Osteocyte (in vitro differentiated cells): ENCODE results near the gene SMAD9. TPM values are rescaled to one million over a fixed set of nuclear protein-coding genes. Genes with fewer than 3 reads are reported as not detected.

ENCODE experiments used
- DNase-seq: peaks from one replicate; pipeline ENCODE4 v3.0.0; 2021; ENCODE audit warnings: mixed read lengths; ENCODE audit not compliant: unreplicated experiment; ENCODE audit errors: extremely low spot score
- H3K27ac Mint-ChIP-seq: one replicate; pipeline ENCODE4 v1.8.0; 2021; ENCODE audit warnings: mild to moderate bottlenecking, mixed read lengths; ENCODE audit not compliant: unreplicated experiment
- H3K27me3 Mint-ChIP-seq: one replicate; pipeline ENCODE4 v1.8.0; 2021; ENCODE audit warnings: mixed read lengths; ENCODE audit not compliant: unreplicated experiment
- H3K36me3 Mint-ChIP-seq: one replicate; pipeline ENCODE4 v1.8.0; 2021; ENCODE audit warnings: mixed read lengths; ENCODE audit not compliant: unreplicated experiment
- H3K4me1 Mint-ChIP-seq: one replicate; pipeline ENCODE4 v1.8.0; 2021; ENCODE audit warnings: mixed read lengths; ENCODE audit not compliant: unreplicated experiment
- H3K4me3 Mint-ChIP-seq: one replicate; pipeline ENCODE4 v1.8.0; 2021; ENCODE audit warnings: mild to moderate bottlenecking, moderate library complexity, mixed read lengths; ENCODE audit not compliant: unreplicated experiment
- H3K9me3 Mint-ChIP-seq: one replicate; pipeline ENCODE4 v1.8.0; 2021; ENCODE audit warnings: mixed read lengths; ENCODE audit not compliant: unreplicated experiment
- total RNA-seq: library from RNA; stranded (reverse); gene quantifications from 2 replicates; pipeline ENCODE4 v1.2.1, GENCODE V29; 2021
- TF ChIP-seq, protein P1 (sequence below): fragments of 200-600 bp; sonication (generic); IDR thresholded peaks from 2 replicates; pipeline ENCODE4 v1.5.0; 2021; ENCODE audit warnings: antibody characterized with exemption, mild to moderate bottlenecking, moderate library complexity

Gene SMAD9
- total RNA-seq, 1 donor from 2014 or later = 3.6 TPM

DNA sequence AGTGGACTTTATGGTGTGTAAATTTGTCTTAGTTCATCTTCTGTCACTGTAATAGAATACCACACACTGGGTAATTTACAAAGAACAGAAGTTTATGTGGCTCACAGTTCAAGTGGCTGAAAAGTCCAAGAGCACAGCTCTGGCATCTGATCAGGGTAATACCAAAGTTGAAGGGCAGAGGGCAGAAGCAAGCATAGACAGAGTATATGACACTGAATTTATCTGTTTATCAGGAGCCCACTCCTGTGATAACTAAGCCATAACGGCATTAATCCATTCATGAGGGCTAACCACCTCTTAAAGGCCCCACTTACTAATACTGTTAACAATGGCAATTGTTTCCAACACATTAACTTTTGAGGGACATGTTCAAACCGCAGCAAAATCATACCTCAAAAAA lies 105.0 kb downstream of the SMAD9 start:
- Mint-ChIP-seq H3K9me3 (no peaks in the 10 kb centered on the region), H3K4me3 (no peak overlapping the region), H3K4me1 (peaks cover 13% of the 10 kb centered on the region), H3K27ac (no peak overlapping the region), H3K36me3 (no peaks in the 10 kb centered on the region), H3K27me3 (peaks cover 34% of the 10 kb centered on the region)
- TF ChIP-seq, protein P1, sequence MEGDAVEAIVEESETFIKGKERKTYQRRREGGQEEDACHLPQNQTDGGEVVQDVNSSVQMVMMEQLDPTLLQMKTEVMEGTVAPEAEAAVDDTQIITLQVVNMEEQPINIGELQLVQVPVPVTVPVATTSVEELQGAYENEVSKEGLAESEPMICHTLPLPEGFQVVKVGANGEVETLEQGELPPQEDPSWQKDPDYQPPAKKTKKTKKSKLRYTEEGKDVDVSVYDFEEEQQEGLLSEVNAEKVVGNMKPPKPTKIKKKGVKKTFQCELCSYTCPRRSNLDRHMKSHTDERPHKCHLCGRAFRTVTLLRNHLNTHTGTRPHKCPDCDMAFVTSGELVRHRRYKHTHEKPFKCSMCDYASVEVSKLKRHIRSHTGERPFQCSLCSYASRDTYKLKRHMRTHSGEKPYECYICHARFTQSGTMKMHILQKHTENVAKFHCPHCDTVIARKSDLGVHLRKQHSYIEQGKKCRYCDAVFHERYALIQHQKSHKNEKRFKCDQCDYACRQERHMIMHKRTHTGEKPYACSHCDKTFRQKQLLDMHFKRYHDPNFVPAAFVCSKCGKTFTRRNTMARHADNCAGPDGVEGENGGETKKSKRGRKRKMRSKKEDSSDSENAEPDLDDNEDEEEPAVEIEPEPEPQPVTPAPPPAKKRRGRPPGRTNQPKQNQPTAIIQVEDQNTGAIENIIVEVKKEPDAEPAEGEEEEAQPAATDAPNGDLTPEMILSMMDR = peak; percentile 32
- no peak for DNase-seq

GRCh38 chr13:36814465-36814864 lies 105.6 kb downstream of the SMAD9 start:
- no peaks in the 10 kb centered on the region for H3K9me3 Mint-ChIP-seq
- H3K36me3 Mint-ChIP-seq = no peaks in the 10 kb centered on the region
- peaks cover 7% of the 10 kb centered on the region for H3K4me1 Mint-ChIP-seq
- DNase-seq = no peak
- H3K4me3 Mint-ChIP-seq = no peak overlapping the region
- TF ChIP-seq, protein P1 = no peak
- H3K27me3 Mint-ChIP-seq = peaks cover 36% of the 10 kb centered on the region
- H3K27ac Mint-ChIP-seq = no peak overlapping the region

- no peaks in the 10 kb centered on the region for H3K36me3 Mint-ChIP-seq
- peaks cover 42% of the 10 kb centered on the region for H3K27me3 Mint-ChIP-seq
- peaks cover under 1% of the 10 kb centered on the region for H3K4me1 Mint-ChIP-seq
- TF ChIP-seq, protein P1 = no peak
- H3K4me3 Mint-ChIP-seq = no peak overlapping the region
- no peaks in the 10 kb centered on the region for H3K9me3 Mint-ChIP-seq
- no peak for DNase-seq
- no peak overlapping the region for H3K27ac Mint-ChIP-seq
Observed at GRCh38 chr13:36813225-36813624, 106.8 kb downstream of the SMAD9 start.

DNA sequence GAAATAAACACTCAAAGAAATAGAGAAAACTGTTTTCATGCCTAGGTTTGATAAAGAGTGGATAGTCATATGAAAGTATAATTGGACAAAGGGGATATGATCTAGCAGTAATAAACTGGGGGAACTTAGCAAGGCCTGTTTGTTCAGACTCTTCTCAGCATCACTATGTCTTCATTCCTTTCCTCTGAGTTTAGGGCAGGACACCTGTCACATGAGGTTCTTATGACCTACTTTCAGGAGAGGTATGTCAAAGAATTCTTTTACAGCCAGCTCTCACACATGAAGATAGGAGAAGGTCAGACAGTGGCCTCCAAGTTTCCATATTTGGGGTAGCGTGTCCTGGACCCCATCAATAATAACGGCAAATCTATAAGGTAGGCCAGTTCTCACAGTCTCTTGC lies 112.4 kb downstream of the SMAD9 start:
- H3K4me3 Mint-ChIP-seq = no peak overlapping the region
- TF ChIP-seq, protein P1 = no peak
- no peaks in the 10 kb centered on the region for H3K4me1 Mint-ChIP-seq
- no peaks in the 10 kb centered on the region for H3K9me3 Mint-ChIP-seq
- no peak overlapping the region for H3K27ac Mint-ChIP-seq
- DNase-seq = no peak
- peaks cover 62% of the 10 kb centered on the region for H3K27me3 Mint-ChIP-seq
- H3K36me3 Mint-ChIP-seq = no peaks in the 10 kb centered on the region

DNA sequence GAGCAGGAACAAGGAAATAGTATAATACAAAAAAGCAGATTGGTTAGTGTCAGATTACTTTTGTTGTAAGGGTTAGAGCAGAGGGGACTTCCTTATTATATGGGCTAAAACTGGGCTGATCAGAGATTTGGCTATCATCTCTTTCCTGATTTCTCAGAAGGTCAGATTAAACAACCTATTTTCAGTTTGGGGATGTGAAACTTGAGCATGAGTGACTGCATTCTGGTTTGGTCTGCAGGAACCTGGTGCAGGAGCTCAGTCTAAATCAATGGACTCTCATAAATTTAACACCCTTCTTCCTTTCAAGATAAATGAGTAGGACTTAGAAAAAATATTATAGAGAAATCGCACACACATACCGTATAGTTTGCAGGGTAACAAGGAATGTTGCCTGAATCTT lies 113.9 kb downstream of the SMAD9 start:
- H3K36me3 Mint-ChIP-seq = no peaks in the 10 kb centered on the region
- no peak overlapping the region for H3K27ac Mint-ChIP-seq
- no peak for DNase-seq
- H3K4me3 Mint-ChIP-seq = no peak overlapping the region
- TF ChIP-seq, protein P1 = no peak
- no peaks in the 10 kb centered on the region for H3K9me3 Mint-ChIP-seq
- H3K4me1 Mint-ChIP-seq = no peaks in the 10 kb centered on the region
- peaks cover 52% of the 10 kb centered on the region for H3K27me3 Mint-ChIP-seq
